BE2C (cell line): ENCODE data around the gene RFNG.
A peak's percentile ranks its signal among the peaks of the same experiment; 100 is the strongest.

Experiments used
- DNase-seq: peaks from one replicate; pipeline ENCODE4 v3.0.0-alpha.2; 2020
- H3K27me3 ChIP-seq: fragments of 250-450 bp; sonication (Bioruptor Pico); 2 replicates; pipeline ENCODE4 v1.5.1; 2020; ENCODE audit warnings: mild to moderate bottlenecking
- H3K36me3 ChIP-seq: fragments of 250-450 bp; sonication (Bioruptor Pico); 2 replicates; pipeline ENCODE4 v1.5.1; 2020; ENCODE audit warnings: mild to moderate bottlenecking
- H3K4me1 ChIP-seq: fragments of 250-450 bp; sonication (Bioruptor Pico); 2 replicates; pipeline ENCODE4 v1.5.1; 2020
- H3K4me3 ChIP-seq: 2 replicates; pipeline ENCODE4 v1.5.1; 2011; ENCODE audit warnings: low read depth, low read length
- H3K9me3 ChIP-seq: fragments of 250-450 bp; sonication (Bioruptor Pico); 2 replicates; pipeline ENCODE4 v1.5.1; 2020
- TF ChIP-seq, protein P1 (sequence below): IDR thresholded peaks from 2 replicates; pipeline ENCODE4 v1.5.1; 2012; ENCODE audit warnings: mild to moderate bottlenecking, low read depth, low read length

The RFNG gene

DNA sequence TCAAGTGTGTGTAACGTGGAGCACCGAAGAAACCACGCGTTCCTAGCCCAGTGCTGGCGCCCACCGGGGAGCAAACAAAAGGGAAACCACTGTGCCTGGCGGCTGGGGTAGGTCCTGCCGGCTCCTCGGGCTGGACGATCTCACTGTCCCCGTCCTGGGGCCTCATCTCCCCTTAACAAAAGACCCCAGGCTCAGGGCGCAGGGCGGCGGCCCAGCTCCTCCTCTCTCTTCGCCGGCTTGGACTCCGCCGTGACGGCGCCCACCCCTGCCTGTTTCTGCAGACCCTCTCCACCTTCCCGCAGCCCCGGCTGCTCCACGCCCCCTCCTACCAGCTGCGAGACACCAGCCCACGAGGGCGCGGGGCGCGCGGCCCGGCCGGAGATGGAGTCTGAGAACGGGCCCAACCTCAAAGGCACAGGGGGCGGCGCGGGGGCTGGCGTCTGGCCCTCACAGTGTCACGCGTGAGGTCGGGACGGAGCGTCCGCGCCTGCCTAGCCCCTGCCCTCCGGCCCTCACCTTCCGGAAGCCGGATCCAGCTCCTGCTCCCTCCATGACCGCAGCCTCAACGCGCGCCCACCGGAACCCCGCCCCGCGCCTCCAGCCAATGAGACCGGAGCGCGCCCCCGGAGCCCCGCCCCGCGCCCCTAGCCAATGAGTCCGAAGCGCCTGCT lies 29.2 kb downstream of the RFNG start, which contains the start of gene CENPX:
Gene CENPX (minus strand): TSS at position 569 of the 671 bp plus-strand sequence. CDS start 17 bp downstream, at position 552.
- H3K27me3 ChIP-seq: no peaks in the 10 kb centered on the region
- no peaks in the 10 kb centered on the region for H3K9me3 ChIP-seq
- peak within 1 kb of the TSS; percentile 83 for H3K4me3 ChIP-seq
- H3K36me3 ChIP-seq: peaks cover 4% of the 10 kb centered on the region; the same call in 1 of the 2 replicates
- TF ChIP-seq, protein P1, sequence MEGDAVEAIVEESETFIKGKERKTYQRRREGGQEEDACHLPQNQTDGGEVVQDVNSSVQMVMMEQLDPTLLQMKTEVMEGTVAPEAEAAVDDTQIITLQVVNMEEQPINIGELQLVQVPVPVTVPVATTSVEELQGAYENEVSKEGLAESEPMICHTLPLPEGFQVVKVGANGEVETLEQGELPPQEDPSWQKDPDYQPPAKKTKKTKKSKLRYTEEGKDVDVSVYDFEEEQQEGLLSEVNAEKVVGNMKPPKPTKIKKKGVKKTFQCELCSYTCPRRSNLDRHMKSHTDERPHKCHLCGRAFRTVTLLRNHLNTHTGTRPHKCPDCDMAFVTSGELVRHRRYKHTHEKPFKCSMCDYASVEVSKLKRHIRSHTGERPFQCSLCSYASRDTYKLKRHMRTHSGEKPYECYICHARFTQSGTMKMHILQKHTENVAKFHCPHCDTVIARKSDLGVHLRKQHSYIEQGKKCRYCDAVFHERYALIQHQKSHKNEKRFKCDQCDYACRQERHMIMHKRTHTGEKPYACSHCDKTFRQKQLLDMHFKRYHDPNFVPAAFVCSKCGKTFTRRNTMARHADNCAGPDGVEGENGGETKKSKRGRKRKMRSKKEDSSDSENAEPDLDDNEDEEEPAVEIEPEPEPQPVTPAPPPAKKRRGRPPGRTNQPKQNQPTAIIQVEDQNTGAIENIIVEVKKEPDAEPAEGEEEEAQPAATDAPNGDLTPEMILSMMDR: no peak
- DNase-seq: no peak
- H3K4me1 ChIP-seq: peaks cover 4% of the 10 kb centered on the region

DNA sequence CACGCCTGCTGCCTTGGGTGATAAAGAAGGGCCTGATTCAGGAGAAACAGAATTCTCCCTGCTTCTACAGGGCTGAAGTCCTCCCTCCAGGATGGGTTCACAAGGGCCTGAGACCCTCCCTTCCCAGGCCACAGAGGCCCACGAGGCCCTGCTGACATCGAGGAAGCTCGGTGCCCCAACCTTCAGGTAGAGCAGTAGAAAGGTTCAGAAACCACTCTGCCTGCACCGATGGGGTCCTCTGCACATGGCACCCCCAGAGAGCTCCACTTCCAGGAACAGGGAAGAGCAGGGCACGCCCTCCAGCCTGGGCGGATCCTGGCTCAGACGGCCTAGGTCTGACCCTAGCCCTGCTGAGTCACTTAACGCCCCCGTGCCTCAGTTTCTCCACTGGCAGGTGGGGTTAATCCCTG lies 29.7 kb downstream of the RFNG start:
- Histone ChIP-seq H3K4me1 (peaks cover 4% of the 10 kb centered on the region), H3K36me3 (peaks cover 4% of the 10 kb centered on the region; the same call in 1 of the 2 replicates), H3K27me3 (no peaks in the 10 kb centered on the region), H3K9me3 (no peaks in the 10 kb centered on the region), H3K4me3 (peak overlapping the region; percentile 80)
- TF ChIP-seq, protein P1: no peak
- DNase-seq: no peak

DNA sequence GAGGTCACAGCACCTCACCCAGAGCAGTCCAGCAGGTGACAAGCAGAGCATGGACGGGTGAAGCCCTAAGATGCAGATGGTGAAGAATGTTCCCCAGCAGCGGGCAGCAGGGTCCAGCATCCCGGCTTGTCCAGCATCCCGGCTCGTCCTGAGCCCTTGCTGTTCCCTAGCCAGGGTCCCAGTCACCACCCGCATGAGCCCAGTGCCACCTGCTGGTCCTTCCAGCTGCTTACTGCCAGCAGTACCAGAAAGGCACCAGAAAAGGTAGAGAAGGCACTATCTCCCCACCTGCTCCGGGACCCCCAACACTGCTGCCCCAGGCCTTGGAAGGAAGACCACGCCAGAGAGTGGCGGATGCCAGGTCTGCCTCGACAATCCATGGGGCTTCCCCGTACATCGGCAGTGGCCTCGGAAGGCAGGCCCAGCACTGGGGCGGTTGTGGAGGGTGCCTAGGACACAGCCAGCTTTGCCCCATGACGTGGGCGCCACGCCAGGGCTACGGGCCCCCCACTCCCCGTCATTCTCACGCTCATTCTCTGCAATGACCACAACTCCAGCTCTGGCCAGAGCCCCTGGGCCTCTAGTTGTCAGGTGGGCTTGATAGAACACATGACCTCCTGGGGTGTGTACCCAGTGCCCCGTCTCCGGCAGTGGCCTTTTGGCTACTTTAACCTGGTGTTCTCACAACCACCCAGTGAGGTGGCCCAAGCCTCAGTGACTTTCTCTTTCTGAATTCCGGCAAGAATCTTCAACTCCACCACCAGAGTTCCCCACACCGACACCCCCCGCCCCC lies 30.3 kb downstream of the RFNG start:
- peak; percentile 88 for DNase-seq
- peak overlapping the region; percentile 80 for H3K4me3 ChIP-seq
- H3K9me3 ChIP-seq: no peaks in the 10 kb centered on the region
- peaks cover 4% of the 10 kb centered on the region for H3K4me1 ChIP-seq
- TF ChIP-seq, protein P1: peak; percentile 93
- H3K36me3 ChIP-seq: peaks cover 4% of the 10 kb centered on the region; the same call in 1 of the 2 replicates
- no peaks in the 10 kb centered on the region for H3K27me3 ChIP-seq

DNA sequence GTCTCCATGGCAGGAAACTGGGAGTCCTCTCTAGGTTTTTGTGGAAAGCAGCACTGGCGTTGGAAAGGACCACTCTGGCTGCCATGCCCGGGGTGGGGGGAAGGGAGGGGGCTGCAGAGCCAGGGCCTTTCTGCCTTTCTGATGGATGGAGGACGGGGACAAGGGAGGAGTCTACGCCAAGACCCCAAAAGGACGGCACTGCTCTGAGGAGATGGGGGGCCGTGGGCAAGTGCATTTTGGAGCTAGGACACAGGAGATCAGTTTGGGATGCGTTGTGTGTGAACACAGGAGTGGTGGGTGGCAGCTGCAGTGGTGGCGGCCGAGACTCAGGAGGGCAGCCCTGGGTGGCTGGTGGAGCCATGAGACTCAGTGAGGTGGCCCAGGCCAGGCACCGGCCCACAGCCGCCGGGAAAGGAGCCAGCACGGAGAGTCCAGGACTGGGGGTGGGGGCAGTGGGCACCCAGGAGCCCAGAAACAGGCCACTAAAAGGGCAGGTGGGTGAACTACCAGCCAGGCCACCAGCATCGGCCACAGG lies 31.0 kb downstream of the RFNG start:
- TF ChIP-seq, protein P1: no peak
- H3K4me3 ChIP-seq: no peak overlapping the region
- no peaks in the 10 kb centered on the region for H3K9me3 ChIP-seq
- no peaks in the 10 kb centered on the region for H3K27me3 ChIP-seq
- no peak for DNase-seq
- H3K4me1 ChIP-seq: peaks cover 4% of the 10 kb centered on the region
- peaks cover 4% of the 10 kb centered on the region; the same call in 1 of the 2 replicates for H3K36me3 ChIP-seq

DNA sequence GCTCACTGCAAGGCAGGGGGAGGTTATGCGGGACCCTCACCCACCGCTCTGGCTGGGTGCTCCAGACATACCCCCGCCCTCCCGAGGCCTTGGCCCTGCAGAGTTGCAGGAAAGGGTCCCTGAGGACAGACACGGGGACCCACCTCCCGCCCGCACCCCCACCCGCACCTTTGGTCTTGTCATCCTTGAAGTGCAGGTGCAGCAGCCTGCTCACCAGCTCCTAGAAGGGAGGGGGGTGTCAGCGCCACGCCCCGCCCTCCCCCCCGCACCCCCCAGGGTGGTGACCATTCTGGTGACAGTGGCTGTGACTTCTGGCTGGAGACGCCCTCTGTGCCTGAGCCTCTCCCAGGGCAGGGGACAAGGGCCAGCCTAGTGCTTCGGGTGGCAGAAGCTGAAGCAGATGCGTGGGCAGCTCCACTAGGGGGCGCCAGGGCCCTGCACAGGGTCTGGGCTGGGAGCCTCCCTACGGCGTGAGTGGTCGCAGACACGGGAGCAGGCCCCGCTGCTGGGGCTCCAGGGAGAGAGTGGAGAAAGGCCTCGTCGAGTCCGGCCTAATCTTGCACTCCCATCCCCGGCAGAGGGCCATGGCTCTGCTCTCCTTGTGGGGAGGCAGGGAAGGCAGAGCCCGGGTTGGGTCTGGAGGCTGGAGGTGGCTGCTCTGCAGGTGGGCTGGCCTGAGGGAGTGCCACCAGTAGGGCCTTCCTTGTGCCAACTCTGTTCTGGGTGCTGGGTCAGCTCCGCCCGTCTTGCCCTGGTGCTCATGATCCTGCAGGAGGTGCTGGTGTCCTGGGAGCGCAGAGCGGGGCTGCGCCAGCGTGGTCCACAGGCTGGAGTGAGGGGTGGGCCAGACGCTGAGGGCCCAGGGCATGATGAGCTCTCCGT lies 31.7 kb downstream of the RFNG start:
- no peaks in the 10 kb centered on the region for H3K27me3 ChIP-seq
- DNase-seq: peak; percentile 86
- TF ChIP-seq, protein P1: peak; percentile 84
- no peak overlapping the region for H3K4me3 ChIP-seq
- peaks cover 4% of the 10 kb centered on the region for H3K4me1 ChIP-seq
- H3K36me3 ChIP-seq: peaks cover 4% of the 10 kb centered on the region; the same call in 1 of the 2 replicates
- no peaks in the 10 kb centered on the region for H3K9me3 ChIP-seq
